Activated CD4-positive, alpha-beta T cell treated with anti-CD3 and anti-CD28 coated beads, Interleukin-2, amount 50 U/mL, for 4 hours (primary cell): ENCODE data around the gene HAPLN3.

Experiments
- DNase-seq, 2 experiments: peaks; one replicate each; pipeline ENCODE4 v3.0.0-alpha.2; 2020

The HAPLN3 gene

DNA sequence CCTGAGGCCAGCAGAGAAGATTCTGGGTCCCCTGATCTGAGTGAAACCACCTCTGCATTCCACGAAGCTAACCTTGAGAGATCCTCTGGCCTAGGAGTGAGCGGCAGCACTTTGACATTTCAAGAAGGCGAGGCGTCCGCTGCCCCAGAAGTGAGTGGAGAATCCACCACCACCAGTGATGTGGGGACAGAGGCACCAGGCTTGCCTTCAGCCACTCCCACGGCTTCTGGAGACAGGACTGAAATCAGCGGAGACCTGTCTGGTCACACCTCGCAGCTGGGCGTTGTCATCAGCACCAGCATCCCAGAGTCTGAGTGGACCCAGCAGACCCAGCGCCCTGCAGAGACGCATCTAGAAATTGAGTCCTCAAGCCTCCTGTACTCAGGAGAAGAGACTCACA is 36.4 kb downstream of the HAPLN3 start:
- DNase-seq = no peak

DNA sequence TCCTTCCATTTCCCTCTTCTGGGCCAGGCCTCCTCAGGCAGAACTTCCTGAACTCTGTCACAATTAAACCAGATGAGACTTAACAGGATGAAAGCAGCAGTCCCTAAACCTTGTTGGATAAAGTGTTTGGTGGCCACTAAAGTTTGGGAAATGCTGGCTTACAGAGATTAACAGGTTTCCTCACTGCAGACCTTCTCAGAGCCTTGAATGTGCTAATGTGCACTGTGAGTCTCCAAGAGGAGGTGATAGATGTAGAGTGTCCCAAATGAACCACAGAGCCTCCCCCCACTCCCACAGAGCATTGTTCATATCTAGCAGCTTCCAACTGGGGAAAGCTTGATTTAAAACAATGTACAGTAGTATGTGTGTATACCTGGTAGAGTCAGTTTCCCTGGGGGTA is 42.9 kb downstream of the HAPLN3 start:
- no peak for DNase-seq

DNA sequence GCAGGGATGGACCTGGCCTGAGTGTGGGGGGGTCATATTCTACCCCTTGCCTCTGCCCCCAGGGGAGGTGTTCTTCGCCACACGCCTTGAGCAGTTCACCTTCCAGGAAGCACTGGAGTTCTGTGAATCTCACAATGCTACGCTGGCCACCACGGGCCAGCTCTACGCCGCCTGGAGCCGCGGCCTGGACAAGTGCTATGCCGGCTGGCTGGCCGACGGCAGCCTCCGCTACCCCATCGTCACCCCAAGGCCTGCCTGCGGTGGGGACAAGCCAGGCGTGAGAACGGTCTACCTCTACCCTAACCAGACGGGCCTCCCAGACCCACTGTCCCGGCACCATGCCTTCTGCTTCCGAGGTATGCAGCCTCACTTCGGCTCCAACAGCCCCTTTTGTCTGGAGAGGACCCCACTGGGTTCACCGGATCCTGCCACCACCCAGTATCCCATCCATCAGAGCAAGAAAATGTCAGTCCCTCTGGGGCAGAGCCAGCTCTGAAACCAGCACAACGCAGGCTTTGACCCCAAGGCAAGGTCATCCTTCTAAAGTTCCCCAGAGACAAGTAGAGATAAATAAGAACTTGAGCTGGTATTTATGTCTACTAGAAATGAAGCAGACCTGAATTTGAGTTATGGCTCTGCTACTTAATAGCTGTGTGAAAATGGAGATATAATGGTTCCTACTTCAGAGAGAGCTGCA is 45.8 kb downstream of the HAPLN3 start:
- no peak for DNase-seq

DNA sequence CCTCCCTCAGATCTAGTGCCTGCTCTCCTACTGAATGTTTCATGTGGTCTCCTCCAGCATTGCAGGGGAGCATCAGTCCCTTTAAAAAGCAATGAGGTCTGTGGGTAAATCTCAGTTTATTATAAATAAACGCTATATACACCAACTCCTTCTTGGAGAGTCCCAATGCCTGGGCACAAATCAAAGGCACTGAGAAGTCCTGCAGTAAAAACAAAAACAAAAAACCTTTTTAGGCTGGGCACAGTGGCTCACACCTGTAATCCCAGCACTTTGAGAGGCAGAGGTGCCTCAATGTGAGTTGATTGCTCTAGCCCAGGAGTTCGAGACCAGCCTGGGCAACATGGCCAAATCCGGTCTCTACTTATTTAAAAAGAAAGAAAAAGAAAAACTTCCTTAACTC is 47.1 kb downstream of the HAPLN3 start:
- DNase-seq = no peak

DNA sequence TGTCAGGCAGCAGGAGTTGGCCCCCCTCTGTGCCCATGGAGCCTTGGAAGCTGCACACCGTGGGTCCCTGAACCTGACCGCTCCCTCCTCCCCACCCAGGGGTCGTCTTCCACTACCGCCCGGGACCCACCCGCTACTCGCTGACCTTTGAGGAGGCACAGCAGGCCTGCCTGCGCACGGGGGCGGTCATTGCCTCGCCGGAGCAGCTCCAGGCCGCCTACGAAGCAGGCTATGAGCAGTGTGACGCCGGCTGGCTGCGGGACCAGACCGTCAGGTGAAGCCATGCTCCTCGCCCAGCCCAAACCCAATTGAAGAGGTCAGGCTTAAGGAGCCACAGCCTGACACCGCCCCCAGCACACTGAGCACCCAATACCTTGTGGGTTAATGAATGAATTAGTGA is 48.2 kb downstream of the HAPLN3 start:
- no peak for DNase-seq

DNA sequence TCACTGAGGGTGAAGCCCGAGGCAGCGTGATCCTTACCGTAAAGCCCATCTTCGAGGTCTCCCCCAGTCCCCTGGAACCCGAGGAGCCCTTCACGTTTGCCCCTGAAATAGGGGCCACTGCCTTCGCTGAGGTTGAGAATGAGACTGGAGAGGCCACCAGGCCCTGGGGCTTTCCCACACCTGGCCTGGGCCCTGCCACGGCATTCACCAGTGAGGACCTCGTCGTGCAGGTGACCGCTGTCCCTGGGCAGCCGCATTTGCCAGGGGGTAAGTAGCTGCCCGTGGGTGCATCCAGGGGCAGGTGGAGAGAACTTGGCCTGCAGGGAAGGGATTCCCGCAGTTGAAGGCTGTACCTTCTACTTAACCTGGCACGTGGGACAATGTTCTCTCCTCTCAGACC is 49.7 kb downstream of the HAPLN3 start:
- no peak for DNase-seq

DNA sequence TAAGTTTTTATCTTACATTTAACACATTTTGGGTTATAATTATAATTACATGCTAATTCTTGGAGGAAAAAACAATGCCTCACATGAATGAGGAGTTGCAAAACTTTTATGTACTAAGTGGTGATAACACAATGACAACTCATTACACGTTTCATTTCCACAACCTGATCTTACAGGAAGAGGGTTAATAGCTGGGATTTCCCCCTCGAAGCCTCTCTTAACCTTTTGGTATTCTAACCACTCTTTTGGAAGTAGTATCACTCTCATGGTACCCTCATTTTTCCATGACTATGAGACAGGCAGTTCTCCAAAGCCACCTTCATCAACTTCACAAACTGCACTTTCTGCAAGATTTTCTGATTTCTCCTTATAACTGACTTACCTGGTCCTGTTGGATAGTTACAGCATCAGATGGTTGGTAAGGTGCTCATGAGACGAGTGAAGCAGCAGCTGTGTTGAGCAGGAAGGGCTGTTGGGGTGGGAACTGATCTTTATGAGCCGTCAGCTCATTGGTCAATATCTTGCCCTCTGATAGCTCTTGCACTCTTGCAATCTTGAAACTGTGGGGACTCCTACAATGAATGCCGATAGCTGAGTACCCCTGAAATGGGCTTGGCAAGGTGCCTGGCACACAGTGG is 50.5 kb downstream of the HAPLN3 start:
- DNase-seq = no peak

DNA sequence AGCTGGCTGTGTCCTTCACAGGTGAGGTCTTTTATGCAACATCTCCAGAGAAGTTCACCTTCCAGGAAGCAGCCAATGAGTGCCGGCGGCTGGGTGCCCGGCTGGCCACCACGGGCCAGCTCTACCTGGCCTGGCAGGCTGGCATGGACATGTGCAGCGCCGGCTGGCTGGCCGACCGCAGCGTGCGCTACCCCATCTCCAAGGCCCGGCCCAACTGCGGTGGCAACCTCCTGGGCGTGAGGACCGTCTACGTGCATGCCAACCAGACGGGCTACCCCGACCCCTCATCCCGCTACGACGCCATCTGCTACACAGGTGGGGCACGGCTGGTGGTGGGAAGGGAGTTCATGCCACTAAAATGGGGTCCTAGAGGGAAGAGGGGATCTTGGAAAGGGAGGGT is 52.0 kb downstream of the HAPLN3 start:
- no peak for DNase-seq

DNA sequence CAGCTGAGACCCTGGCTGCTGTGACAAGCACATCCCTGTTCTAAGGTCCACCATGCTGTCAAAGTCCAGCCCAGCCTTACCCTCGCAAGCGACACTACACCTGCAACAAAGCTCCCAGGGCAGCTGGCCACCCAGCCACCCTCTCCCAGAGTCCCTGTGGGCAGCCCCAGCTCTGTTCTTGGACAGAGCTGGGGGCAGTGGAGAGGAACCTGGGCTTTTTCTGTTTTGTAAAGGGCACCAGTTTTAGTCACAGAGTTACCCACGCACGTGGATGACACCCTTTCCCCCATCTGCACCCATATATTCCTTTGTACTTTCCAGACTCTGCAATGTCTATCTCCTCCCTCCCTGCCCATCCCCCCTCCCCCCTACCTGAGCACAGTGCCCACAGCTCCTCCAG is 53.2 kb downstream of the HAPLN3 start:
- DNase-seq = no peak

DNA sequence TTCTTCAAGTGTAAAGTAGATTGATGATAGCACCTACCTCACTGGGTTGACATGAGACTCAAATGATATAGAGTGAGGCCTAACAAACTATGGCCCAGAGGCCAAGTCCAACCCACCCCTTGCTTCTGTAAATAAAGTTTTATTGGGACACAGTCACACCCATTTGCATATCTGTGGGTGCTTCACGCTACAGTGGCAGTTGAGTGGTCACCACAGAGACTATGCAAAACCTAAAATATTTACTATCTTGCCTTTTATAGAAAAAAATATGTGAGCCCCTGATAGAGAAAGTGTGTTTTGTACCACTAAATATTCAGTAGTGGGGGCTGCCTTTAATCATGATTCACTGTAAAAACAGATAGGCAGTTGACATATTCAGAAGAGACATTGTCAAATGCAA is 54.1 kb downstream of the HAPLN3 start:
- no peak for DNase-seq

DNA sequence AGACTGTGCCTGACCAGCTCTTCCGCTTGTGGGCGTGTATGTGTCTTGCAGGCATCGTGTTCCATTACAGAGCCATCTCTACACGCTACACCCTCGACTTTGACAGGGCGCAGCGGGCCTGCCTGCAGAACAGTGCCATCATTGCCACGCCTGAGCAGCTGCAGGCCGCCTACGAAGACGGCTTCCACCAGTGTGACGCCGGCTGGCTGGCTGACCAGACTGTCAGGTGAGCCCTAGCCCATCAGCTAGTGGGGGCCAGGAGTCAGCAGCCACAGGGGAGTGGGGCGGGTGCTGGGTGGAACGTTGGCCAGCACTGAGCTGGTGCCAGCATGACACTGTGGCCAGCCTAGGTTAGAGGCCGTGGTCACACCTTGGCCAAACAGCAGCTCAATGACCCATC is 55.4 kb downstream of the HAPLN3 start:
- no peak for DNase-seq

DNA sequence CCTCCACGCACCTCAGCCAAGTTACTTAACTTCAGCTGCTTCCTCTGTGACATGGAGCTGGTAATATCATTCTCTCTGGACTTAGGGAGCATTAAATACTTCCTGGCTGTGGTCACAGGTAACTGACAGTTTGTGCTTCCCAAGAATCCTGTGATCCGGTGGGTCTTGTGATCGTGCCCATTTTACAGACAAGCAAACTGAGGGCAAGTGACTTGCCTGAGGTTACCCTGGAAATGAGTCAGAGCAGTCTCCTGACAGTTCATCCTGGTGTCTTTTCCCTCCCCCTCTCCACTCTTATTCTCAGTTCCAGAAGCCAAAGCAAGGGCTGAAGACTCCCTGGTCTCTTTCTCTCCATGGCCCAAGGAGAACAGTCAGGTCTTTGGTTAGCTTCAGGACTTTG is 56.2 kb downstream of the HAPLN3 start:
- no peak for DNase-seq

DNA sequence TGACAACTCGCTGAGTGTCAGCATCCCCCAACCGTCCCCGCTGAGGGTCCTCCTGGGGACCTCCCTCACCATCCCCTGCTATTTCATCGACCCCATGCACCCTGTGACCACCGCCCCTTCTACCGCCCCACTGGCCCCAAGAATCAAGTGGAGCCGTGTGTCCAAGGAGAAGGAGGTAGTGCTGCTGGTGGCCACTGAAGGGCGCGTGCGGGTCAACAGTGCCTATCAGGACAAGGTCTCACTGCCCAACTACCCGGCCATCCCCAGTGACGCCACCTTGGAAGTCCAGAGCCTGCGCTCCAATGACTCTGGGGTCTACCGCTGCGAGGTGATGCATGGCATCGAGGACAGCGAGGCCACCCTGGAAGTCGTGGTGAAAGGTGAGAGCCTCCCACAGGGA is 56.7 kb downstream of the HAPLN3 start:
- DNase-seq = no peak

DNA sequence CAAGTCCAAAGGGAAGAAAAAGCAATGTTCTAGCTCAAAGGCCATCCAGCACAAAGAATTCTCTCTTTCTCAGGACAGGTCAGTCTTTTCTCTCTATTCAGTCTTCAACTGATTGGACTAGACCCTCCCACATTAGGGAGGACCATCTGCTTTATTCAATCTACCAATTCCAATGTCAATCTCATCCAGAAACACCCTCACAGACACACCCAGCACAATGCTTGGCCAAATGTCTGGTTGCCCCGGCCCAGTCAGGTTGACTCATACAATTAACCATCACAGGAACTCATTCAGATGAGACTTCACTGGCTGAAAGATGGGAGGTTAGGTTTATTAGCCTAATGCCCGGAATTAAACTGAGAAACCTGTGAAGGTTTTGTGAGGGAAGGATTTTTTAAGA is 59.7 kb downstream of the HAPLN3 start:
- no peak for DNase-seq

DNA sequence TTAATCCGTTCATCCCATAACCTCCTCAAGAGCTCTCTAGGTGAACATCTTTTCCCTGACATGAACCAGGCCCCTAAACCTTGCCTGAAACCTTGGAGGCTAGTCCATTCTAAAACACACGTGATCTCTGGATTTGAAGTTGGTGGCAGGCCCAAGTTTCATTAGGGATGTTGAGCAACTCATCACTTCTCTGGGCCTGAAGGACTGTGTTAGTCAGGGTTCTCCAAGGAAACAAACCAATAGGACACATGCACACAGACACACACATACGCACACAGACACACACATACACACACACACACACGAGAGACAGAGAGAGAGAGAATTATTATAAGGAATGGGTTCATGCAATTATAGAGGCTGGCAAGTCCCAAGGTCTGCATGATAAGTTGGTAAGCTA is 60.2 kb downstream of the HAPLN3 start:
- no peak for DNase-seq

DNA sequence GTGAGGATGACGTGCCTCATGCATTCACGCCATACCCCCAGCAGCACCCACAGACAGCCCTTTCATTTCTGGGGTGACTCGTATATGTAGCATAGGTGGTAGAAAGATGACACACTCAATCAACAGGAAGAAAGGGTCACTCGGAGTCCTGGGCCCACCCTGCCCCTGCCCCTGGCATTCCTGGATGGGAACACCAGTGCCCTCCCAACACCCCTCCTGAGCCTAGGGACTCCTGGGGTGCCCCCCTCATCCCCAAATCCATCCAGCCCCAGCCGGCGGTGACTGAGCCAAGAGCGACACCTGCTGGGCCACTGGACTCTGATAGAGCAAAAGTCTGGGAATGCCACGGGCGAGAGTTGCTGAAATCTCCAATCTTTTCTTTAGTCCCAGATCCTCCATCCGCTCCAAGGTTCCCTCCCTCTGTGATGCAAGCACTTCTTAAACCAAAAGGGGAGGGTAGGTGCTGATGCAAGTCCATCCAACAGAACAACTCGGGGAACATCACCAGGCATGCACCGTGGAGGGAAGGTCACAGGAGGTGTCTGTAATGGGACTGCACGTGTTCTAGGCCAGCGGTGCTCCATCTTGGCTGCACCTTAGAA is 61.0 kb downstream of the HAPLN3 start:
- peak in 1 of 2 experiments; percentile 13 for DNase-seq

DNA sequence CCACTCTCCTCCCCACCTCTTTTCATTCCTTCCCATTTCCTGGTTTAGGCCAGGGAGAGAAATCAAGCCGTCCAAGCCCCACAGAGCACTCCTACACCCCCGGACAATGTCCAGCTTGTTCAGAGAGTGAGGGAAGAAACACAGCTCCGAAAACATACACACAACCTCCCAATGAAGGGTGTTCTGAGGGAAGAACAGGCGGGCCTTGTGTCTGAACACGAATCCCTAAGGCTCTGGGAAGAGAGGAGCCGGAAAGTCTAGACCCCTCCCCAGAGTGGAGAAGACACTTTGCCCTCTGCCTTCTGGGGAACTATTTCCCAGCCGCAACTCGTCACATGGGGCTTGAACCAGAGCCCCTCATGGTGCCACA is 61.6 kb downstream of the HAPLN3 start:
- DNase-seq = no peak

DNA sequence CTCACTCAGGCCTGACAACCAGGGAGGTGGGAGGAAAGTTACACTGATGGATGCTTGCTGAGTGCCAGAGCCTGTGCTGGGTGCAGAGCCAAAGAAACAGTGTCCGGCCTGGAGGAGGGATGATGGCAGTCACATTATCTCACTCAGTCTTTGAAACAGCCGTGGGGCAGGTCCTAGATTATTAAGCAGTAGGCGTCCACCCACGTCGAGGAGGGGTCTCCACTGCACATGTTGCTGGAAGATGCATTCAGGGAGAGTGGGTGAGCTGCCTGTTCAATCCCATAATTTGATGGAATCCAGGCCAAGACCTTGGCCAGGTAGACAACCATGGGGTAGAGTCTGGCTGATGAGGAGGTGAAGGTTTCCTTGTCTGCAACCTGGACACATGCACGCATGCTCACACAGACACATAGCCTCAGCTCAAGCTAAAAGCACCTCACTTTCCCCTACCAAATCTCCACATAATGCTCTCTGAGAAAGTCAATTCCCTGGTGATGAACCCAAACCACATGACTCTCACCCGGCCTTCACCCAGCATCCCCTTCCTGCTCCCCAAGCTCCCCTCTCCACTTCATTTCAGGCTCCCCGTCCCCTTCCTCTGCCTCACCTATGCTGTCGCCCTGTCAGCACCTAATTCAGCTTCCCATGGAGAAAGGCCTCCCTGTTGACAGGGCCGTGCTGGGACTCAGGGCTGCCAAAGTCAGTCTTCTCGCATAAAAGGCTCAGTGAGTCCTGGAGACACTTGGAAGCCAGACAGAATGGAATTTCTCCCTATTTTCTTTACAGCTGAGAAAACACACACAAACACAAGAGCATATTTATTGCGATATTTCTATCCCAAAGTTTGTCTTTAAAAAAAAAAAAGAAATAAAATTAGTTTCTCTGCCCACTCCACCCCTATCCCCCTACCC is 62.3 kb downstream of the HAPLN3 start:
- DNase-seq = no peak

DNA sequence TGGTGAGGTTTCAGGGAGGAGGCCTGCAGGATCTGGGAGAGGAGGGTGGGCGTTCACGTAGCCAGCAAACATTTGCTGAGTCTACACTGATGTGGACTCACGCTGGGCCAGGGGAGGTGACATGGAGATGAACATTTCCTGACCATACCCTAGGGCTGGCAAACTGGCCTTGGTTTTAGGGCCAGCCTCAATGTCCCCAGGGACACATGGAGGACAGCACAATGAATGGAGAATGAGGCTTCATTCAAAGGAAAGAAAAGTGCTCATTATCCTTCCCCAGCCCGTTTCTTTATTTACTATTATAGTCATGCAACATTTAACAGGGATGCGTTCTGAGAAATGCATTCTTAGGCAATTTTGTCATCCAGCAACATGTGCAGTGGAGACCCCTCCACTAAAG is 65.3 kb downstream of the HAPLN3 start:
- DNase-seq = no peak

DNA sequence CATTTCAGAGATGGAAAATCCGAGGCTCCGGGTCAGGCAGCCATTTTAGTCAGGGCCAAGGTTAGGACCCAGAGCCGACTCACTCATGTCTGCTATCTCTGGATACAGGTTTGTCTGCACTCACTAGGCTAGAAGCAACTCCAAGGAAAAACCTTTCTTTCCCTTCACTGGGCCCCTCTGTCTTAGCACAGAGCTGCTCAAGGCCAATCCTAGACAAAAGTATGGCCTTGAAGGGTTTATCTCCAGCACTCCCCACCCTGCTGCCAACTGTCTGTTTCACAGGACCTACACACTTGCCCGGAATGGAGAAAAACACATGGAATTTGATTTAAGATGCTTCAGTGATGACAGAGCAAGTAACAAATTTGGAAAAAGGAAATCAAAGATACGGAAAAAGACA is 66.6 kb downstream of the HAPLN3 start:
- no peak for DNase-seq
